DMS 273 treated with DMSO at 0.1 percent for 48 hours (cell line): ENCODE results near the gene IDI2.
"Not testable (repeated sequence)": the region's sequence is repeated elsewhere in the genome, so short reads cannot be mapped to it uniquely, and the experiment has no call there.

ENCODE experiments used
- DNase-seq: peaks from one replicate; lab custom pipeline; 2025; lab: John Stamatoyannopoulos, UW

Gene IDI2

DNA sequence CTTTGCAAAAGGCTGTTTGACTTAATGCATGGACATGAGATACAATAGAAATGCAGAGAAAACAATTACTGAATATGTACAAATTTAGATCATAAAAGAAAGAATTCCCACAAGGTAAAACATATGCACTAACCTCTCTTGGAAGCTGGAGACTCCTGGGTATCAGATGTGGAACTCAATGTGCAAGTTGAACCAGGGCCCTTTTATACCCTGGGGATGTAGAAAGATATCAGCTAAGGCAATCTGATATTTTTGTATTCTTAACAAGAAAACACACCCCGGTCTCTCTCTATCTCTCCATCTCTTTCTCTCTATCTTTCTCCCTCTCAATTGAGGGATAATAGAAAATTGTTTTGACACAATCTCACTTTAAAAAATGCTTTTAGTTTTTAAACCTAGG lies at the start of gene IDI2:
Gene IDI2 (minus strand): TSS at position 177 of the 400 bp plus-strand sequence. CDS start 1,136 bp downstream, outside the sequence.
- DNase-seq: no peak

DNA sequence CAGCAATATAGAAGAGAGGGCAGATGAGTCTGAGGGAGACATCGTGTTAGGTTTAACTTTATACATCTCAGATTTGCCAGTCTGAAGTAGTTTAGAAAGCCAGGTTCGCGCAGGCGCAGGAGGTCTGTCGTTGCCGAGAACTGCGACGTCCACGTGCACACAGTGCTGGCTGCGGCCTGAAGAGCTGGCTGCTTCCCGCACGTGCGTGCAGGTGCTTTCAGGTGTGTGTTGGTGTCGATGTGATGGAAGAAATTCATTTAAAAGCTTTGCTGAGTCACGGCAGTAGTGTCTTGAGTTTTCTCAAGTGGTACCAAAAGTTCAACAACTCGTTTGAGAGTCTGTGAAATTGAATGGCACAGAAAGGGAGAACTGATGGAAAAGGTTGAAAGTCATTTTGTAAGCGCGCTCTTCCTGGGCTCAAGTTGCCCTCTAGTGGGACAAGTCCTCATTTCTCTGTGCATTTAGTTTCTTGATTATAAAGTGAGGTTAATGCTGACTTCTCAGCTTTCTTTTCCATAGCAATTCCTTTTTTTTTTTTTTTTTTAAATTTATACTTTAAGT lies 49.2 kb upstream of the IDI2 start:
- DNase-seq: no peak

DNA sequence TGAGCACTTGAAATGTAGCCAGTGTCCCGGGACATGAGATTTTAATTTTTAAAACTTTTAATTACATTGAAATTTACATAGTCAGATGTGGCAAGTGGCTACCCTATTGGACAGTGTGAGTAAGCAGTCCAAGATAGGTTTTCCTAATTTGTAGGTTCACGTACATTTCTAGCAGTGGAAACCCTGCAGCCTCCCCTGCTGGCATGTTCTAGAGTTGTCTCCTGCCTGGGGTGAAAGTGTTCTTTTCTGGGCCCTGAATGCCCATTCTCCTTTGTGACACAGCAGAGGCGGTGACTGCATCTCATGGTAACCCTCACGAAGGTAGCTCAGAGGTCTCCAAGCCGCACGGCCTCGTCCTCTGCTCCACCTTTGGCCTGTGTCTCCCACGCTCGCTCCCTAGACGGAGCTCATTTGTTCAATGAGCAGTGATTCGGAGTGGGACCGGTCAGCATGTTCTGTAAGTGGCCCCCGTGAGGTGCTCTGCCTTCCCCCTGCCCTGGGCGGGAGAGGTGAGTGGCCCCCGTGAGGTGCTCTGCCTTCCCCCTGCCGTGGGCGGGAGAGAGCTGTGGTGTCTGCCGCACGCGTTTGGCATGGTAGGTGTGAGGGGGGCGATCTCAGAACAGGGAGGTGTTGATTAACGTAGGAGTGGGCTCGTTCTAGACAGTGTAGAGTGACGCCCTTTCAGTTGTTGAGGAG lies 48.5 kb upstream of the IDI2 start:
- DNase-seq: no peak

DNA sequence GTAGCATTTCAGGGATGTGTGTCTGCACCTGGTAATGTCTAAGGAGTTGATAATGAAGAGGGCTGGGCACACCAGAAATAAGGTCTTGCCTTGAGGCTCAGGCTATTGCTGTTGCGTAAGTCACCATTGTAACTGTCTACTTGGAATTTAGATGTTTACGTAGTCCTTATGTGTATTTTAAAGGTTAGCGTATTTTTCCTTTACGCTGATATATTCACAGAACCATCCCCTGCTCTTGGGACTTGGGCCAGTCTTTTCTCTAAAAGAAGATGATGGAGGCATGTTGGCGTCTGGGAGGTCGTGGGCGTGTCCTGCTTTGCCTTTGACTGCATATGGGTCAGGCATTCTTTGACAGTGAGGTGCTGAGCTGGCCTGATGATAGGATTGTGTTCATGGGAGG lies 45.3 kb upstream of the IDI2 start:
- no peak for DNase-seq

DNA sequence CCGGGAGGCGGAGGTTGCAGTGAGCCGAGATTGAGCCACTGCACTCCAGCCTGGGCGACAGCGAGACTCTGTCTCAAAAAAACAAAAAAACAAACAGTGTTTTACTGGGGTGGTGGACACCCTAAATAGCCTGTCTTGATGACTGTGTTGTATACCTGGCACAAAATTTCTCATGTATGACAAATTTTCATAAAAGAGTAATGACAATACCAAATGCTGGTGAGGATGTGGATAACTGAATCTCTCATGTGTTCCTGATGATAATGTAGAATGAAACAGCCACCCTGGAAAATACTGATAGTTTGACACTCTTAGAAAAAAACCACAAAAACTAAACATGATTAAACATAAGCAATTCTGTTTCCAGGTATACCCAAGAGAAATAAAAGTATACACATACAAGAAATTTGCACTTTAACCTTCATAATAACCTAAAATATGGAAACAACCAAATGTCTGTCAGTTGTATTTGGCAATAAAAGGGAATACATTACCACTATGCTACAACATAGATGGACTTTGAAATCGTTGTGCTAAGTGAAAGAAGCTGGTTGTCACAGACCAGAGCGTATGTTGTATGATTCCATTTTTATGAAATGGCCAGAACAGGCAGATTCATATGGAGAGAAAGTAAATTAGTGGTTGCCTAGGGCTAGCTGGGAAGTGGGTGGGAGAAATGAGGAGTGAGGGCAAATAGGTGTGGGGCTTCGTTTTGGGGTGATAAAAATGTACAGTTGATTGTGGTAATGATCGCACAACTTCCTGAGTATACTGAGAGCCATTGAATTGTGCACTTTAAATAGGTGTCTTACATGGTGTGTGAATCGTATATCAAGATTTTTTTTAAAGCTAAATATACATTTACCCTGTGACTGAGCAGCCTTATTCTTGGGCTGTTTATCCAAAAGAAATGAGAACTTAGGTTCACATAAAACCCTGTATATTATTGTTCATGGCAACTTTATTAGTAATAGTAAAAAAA lies 43.0 kb upstream of the IDI2 start:
- no peak for DNase-seq

DNA sequence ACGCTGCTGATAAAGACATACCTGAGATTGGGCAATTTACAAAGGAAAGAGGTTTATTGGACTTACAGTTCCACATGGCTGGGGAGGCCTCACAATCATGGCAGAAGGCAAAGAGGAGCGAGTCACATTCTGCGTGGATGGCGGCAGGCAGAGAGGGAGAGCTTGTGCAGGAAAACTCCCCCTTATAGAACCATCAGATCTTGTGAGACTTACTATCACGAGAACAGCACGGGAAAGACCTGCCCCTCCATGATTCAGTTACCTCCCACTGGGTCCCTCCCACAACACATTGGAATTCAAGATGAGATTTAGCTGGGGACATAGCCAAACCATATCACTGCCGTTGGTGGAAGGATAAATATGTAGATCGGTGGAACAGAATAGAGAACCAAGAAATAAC lies 41.1 kb upstream of the IDI2 start:
- not testable (repeated sequence) for DNase-seq

DNA sequence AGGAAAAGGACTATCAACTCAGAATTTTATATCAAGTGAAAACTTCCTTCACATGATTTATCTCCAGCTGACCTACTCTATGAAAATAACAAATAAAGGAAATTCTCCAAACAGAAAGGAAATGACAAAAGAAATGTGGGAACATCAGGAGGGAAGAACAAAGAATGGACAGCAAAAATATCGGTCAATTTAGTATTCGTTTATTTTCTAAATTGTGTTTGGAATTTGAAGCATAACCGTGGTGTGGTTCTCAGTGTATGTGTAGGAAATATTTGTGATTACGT lies 39.2 kb upstream of the IDI2 start:
- DNase-seq: no peak

DNA sequence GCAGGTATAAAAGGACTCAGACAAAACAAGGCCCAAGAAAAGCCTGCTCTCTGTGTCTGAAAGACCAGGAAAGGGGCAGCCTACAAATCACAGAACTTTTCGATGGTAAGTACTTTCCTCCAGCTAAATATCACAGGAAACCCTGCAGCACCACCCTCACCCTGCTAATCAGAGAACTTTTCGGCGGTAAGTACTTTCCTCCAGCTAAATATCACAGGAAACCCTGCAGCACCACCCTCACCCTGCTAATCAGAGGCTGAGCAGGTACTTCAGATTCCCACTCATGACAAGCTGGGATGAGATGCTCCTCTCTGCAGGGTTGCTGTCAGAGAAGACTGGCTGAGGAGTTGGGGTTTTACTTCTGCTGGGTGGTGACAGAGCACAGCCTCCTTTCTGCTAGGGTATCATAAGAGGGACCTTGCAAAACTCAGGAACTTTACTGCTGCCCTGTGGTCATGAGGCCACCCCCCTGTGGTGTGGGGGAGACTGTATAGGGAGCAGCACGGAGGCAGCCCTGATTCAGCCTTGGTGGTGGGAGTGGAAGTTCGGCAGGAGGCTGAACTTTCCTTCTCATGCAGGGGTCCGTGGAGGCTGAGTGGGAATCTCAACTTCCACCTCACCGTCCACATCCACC lies 37.7 kb upstream of the IDI2 start:
- DNase-seq: no peak

DNA sequence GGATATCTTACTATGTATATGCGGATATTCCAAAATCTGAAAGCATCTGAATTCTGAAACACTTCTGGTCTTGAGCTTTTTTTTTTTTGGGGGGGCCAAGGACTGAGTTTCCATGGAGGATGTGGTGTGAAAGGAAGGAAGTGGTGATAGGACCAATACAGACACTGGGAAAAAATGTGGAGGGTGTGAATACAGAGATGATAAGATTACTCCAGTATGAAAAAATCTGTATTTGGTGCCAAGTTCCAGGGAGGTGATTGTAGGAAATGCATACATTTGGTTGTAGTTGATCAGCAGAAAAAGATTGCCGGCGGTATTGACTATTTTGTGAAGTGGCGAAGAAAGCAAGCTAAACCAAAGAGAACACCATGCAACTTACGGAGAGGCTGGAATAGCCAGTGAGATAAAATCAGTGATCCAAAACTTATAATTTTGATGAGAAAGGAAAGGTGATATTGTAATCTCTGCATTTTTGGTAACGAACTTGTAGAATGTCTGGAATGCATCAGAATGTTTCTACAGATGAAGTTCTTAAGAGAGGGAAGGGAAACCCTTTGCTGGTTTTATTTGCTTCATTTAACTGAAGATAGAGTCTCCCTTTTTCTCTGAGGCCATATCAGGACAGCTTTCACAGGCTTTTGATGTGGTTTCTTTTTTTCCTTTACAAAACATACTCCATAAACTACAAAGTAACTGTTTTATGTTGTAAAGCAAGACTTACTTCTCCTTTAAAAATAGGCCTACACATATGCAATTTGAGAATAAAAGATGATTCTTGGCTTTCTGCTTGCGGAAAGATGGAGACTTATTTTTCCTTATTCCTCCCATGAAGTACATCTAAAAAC lies 36.5 kb upstream of the IDI2 start:
- no peak for DNase-seq

DNA sequence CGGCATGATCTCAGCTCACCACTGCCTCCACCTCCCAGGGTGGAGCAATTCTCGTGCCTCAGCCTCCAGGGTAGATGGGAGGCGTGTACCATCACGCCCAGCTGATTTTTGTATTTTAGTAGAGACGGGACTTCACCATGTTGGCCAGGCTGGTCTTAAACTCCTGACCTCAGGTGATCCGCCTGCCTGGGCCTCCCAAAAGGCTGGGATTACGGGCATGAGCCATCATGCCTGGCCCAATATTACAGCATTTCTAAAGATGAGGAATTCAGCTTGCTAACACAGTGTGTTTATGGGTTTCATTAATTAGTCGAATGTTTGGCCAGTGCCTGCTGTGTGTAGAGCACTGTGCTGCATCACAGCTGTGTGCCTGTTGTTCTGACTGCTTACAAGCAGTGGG lies 34.2 kb upstream of the IDI2 start:
- DNase-seq: no peak

DNA sequence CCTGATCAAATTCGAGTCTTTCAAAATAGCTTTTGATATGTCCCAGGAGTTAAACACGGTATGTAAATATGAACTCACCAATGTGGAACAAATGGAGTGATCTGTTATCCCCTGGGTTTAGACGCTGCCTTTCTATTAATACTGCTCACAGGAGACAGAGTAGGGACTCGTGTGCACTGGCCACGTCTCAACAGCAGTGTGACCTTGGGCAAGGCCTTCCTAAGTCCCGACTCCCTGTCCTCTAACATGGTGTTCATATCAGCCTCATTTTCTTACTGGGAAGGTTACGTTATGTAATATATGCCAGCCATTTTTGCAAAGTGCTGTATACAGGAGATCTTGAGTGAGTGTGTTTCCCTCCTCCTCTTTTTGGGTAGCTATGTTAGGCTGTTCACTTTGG lies 32.4 kb upstream of the IDI2 start:
- DNase-seq: no peak

DNA sequence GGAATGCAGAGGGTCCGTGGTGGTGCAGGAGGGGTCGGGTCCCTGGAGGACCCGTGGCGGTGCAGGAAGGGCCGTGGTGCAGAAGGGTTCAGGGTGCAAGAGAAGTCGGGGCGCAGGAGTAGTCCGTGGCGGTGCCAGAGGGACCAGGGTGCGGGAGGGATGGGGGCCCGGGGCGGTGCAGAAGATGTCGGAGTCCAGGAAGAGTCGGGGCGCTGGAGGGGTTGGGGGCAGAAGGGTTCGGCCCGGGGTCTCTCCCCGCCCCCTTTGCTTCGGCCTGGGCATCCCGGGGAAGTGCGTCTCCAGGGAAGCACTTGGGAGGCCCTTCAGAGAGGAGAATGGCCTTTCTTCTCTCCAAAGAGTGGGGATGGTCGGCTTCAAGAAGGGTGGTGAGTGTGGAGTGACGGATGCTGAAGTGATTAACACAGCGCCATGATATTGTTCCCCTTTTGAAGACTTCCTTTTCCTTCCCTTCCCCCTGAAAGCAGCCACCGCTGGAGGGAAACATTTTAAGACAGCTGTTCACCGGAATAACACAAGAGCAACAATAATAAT lies 31.5 kb upstream of the IDI2 start:
- no peak for DNase-seq

DNA sequence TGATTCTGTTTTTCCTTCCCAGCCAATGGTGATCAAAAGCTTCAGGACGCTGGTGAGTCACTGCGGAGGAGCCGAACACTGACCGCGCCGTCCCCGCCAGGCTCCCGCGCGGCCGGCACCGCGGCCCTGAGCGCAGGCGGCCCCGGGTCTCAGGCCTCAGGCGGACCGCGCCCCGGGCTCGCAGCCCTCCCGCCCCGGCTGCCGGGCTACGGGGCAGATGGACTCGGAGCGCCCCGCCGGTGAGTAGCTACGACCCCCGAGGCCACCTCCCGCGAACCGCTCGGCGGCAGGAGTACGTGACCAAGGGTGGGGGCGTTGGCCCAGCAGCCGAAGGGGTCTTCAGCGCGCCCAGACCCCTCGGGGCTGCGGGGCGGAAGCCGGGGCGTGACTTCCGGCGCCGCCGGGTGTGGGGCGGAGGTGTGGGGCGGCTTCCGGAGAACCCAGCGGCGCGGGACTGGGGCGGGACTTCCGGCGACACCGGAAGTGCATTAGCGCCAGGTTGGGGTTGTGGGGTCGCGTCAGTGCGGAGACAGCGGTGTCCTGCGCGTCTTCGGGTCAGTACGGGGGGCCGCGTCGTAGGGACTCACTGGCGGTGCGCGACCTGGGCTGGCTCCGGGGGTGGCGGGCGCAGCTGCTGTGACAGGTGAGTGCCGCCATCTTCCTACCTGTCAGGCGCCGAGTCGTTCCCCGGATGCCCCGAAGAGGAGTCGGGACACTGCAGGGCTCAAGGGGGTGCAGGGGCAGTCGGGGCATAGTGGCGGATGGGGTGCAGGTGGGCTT lies 30.9 kb upstream of the IDI2 start, which contains the start of gene WDR37:
Gene WDR37 (plus strand): TSS at position 60 of the 780 bp plus-strand sequence. CDS start 15,771 bp downstream, outside the sequence.
- DNase-seq: no peak

DNA sequence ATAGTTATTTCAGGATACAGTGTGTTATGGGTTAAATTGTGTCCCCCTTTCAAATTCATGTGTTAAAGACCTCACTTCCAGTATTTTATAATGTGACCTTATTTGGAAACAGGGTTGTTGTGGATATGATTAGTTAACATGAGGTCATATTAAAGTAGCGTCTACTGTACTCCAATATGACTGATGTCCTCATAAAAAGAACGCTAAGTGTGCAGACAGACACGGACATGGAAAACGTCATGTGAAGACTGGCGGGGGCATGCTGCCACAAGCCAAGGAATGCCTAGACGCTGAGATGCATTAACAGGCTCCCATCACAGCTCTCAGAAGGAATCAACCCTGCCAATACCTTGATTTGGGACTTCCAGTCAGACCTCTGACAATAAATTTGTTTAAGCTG lies 29.0 kb upstream of the IDI2 start:
- DNase-seq: no peak

DNA sequence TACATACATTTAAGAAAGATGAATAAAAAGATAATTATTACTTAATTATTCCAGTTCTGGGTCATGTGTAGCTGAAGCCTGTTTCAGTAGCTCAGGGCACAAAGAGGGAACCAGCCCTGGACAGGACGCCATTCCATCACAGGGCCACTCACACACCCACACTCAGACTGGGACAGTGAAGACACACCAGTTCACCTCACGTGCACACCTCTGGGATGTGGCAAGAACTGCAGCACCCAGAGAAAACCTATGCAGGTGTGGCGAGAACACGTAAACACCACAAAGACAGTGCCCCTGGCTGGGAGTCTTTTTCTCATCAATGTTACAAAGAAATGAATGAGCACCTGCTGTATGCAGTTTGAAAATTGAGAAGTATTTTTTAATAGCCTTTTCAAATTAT lies 24.9 kb upstream of the IDI2 start:
- DNase-seq: no peak

DNA sequence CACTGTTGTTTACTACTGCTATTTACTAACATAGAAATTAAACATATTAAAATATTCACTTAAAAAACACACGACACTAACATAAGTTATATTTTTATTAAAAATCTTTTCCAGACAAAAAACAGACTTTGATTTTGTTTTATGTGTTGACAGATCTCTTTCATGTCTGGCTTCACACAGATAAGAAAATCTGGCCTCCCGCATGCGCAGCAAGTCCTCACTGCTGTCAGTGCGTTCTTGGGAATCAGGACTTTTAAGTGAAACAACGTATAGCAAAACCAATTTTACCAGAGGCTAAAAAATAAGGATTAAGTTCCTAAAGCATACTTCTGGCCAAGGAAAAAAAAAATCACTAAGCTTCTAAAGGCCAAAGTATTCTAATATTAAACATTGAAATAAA lies 24.5 kb upstream of the IDI2 start:
- DNase-seq: no peak

DNA sequence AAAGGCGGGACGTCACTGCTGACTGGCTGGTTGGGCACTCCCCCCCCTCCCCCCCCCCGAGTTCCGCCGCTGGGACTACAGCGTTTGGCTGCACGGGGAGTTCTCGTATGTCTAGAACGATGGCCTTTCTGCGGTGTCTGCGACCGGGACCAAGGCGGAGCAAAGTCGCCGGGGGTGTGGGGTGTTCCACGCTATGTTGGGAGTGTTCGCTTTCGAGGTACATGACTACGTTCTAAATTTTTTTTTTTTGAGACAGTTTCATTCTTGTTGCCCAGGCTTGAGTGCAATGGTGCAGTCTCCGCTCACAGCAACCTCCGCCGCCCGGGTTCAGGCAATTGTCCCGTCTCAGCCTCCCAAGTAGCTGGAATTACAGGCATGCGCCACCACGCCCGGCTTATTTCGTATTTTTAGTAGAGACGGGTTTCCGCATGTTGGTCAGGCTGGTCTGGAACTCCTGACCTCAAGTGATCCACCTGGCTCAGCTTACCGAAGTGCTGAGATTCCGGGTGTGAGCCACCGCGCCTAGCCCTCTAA lies 23.8 kb upstream of the IDI2 start:
- DNase-seq: no peak

DNA sequence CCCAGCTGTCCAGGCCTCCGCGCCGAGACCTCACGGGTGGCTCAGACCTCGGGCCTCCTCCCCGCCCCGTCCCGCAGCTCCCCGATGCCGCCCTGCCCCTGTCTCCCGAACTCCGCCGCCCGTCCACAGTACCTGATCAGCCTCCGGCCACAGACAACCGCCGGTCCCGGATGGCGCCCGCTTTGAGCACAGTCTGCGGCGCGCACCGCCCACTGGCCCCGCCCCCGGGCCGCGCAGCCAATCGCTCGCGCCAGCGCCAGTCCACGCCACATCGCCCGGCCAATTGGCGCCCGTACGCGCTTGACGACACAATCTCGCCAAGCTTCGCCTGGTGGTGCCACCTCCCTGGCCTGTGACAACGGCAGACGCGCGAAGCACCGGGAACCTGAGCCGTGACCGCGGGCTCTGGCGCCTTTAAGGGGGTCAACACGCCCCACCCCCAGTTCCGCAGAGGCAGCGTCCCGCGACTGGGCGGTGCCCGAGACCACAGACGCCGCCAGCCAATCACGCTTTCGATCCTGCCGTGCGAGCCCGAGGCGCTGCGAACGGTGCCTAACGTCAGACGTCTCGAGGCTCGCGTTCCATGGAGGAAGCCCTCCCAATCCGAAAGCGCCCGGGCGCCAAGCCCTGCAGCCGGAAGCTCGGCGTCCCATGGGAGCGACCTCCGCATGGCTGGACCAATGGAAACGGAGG lies 23.2 kb upstream of the IDI2 start, which contains the start of gene IDI1:
Gene IDI1 (minus strand): TSS at position 388 of the 693 bp plus-strand sequence. CDS start 116 bp downstream, at position 272.
- DNase-seq: peak; percentile 95

DNA sequence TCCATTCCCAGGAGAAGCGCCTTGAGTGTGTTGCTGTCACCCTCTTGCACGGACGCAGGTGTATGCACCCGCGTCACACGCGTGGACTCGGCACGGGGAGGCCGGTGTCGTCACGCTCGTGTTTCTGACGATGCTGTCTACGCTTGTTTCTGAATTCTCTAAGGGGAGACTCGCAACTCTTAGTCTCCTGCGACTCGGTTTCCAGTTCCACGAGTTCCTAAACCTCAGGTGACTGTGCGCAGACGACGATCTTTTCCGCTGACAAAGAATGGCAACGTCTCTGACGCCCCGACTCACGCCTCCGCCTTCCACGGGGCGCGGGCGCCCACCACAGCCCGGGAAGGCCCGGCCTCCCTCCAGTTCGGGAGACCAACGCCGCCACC lies 22.7 kb upstream of the IDI2 start:
- DNase-seq: no peak
